A673 (cell line): ENCODE measurements around the gene TXNDC17. TPM values are rescaled to one million over a fixed set of nuclear protein-coding genes. Genes with fewer than 3 reads are reported as not detected.

Source experiments
- BruUV-seq: library from RNA; stranded (reverse); fragments of 400-500 nt; replicated peaks from 2 replicates; lab custom pipeline; 2021; lab: Mats Ljungman, UMichigan
- CTCF ChIA-PET: fragments of 300-600 bp; sonication (Branson Sonifier 250); formaldehyde crosslinking; loops from one replicate; lab custom pipeline; 2022; ENCODE audit warnings: antibody characterized with exemption; lab: Charles Lee
- POLR2A ChIA-PET: fragments of 300-600 bp; sonication (Branson Sonifier 250); formaldehyde crosslinking; loops from one replicate; lab custom pipeline; 2022; ENCODE audit warnings: antibody characterized with exemption; ENCODE audit not compliant: low non-redundant PET; lab: Charles Lee
- DNase-seq: peaks from one replicate; pipeline ENCODE4 v3.0.0-alpha.2; 2015; ENCODE audit warnings: low spot score
- H3K27ac ChIP-seq: fragments of 200-600 bp; sonication (generic); 2 replicates; pipeline ENCODE4 v1.5.1; 2016; ENCODE audit warnings: mixed run types, low read depth, mild to moderate bottlenecking, mixed read lengths, antibody characterized with exemption, low read length; ENCODE audit not compliant: poor library complexity, severe bottlenecking
- H3K27me3 ChIP-seq: fragments of 200-600 bp; sonication (generic); replicated peaks from 2 replicates; pipeline ENCODE4 v1.6.1; 2017; ENCODE audit warnings: mixed run types, low read depth, mild to moderate bottlenecking, mixed read lengths, antibody characterized with exemption, low read length; ENCODE audit not compliant: insufficient read depth, poor library complexity
- H3K36me3 ChIP-seq: fragments of 200-600 bp; sonication (generic); 2 replicates; pipeline ENCODE4 v1.6.1; 2016; ENCODE audit warnings: mixed run types, mild to moderate bottlenecking, mixed read lengths, antibody characterized with exemption, low read length; ENCODE audit not compliant: insufficient read depth, poor library complexity, severe bottlenecking
- H3K4me1 ChIP-seq: fragments of 200-600 bp; sonication (generic); 2 replicates; pipeline ENCODE4 v1.6.1; 2017; ENCODE audit warnings: mixed run types, mild to moderate bottlenecking, mixed read lengths, antibody characterized with exemption, low read length; ENCODE audit not compliant: insufficient read depth, poor library complexity, severe bottlenecking
- H3K4me3 ChIP-seq: fragments of 200-600 bp; sonication (generic); 2 replicates; pipeline ENCODE4 v1.5.1; 2016; ENCODE audit warnings: low read depth, mixed run types, mild to moderate bottlenecking, mixed read lengths, low read length; ENCODE audit not compliant: poor library complexity, severe bottlenecking
- H3K9me3 ChIP-seq: fragments of 200-600 bp; sonication (generic); 2 replicates; pipeline ENCODE4 v1.6.1; 2016; ENCODE audit warnings: mixed run types, low read depth, mild to moderate bottlenecking, mixed read lengths, antibody characterized with exemption, low read length; ENCODE audit not compliant: poor library complexity, severe bottlenecking
- EZH2 ChIP-seq: fragments of 200-600 bp; sonication (generic); IDR thresholded peaks from 2 replicates; pipeline ENCODE4 v1.6.1; 2017; ENCODE audit warnings: borderline replicate concordance, low read depth, mild to moderate bottlenecking, mixed read lengths, antibody characterized with exemption, low read length; ENCODE audit not compliant: poor library complexity, severe bottlenecking
- intact Hi-C: fragments of 100-400 bp; cut with micrococcal nuclease; formaldehyde crosslinking; loops from one replicate; pipeline ENCODE4 v1.10.0; 2022; ENCODE audit not compliant: unreplicated experiment
- total RNA-seq: library from RNA; stranded (reverse); gene quantifications from 2 replicates; pipeline ENCODE4 v1.2.3, GENCODE V29; 2021
- TF ChIP-seq, protein P1 (sequence below): fragments of 300-800, 200-600 bp; sonication (generic); conservative IDR thresholded peaks from 2 replicates; pipeline ENCODE4 v1.5.1; 2017; ENCODE audit warnings: low read depth, mild to moderate bottlenecking, antibody characterized with exemption, low read length, moderate library complexity, mixed read lengths

The TXNDC17 gene
- total RNA-seq, 1 experiment from 2014 or later = 147 TPM

DNA sequence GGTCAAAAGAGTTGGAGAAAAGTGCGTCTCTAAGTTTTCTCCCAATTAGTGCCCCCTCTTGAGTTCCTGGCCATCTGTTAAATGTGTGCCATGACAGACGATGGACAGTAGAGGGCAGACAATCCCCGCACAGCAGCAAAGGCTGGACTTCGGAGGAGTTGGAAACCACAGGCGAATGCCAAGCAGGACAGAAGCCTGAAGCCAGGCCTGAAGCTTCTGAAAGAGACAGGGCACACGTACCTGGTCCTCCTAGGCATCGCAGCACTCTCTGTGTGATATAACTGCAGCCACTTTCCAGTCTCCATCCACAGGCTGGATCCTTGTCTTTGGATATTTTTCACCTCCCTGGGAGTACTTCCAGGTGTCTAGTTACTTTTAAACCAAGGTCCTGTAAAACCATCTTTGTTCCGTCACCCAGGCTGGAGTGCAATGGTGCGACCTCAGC, 25.2 kb downstream of the TXNDC17 start:
- CTCF ChIA-PET = interaction anchor here (0.6 to 1.0 kb wide), 4 partner anchors 16 to 339 kb away, joined by 3 to 8 read pairs (median 4); no protein-coding TSS in a partner anchor
- no peaks in the 10 kb centered on the region for H3K4me1 ChIP-seq
- no peak overlapping the region for H3K27ac ChIP-seq
- no peak overlapping the region for H3K4me3 ChIP-seq
- H3K36me3 ChIP-seq = no peaks in the 10 kb centered on the region
- no peak for TF ChIP-seq EZH2
- TF ChIP-seq, protein P1, sequence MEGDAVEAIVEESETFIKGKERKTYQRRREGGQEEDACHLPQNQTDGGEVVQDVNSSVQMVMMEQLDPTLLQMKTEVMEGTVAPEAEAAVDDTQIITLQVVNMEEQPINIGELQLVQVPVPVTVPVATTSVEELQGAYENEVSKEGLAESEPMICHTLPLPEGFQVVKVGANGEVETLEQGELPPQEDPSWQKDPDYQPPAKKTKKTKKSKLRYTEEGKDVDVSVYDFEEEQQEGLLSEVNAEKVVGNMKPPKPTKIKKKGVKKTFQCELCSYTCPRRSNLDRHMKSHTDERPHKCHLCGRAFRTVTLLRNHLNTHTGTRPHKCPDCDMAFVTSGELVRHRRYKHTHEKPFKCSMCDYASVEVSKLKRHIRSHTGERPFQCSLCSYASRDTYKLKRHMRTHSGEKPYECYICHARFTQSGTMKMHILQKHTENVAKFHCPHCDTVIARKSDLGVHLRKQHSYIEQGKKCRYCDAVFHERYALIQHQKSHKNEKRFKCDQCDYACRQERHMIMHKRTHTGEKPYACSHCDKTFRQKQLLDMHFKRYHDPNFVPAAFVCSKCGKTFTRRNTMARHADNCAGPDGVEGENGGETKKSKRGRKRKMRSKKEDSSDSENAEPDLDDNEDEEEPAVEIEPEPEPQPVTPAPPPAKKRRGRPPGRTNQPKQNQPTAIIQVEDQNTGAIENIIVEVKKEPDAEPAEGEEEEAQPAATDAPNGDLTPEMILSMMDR = peak; percentile 92
- DNase-seq = peak; percentile 82
- H3K9me3 ChIP-seq = no peaks in the 10 kb centered on the region
- BruUV-seq = no TSS peak
- intact Hi-C loops = loop anchor here (10.0 kb wide), 2 partner anchors 169 to 229 kb away; partner anchors contain the start of gene TEKT1
- peaks cover 37% of the 10 kb centered on the region for H3K27me3 ChIP-seq
- POLR2A ChIA-PET = no interaction called here

DNA sequence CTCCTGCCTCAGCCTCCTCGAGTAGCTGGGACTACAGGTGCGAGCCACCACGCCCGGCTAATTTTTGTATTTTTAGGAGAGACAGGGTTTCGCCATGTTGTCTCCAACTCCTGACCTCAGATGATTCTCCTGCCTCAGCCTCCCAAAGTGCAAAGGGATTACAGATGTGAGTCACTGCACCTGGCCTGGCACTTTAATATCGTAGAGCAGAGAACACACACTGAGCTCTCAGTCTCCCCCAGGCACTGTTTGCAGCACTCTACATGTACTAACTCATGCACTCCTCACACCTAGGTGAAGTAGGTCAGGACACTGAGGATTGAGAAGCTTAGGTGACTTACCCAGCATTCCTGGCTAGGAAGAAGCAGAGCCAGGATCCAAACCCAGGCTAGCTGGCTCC, 25.7 kb downstream of the TXNDC17 start:
- ChIA-PET POLR2A (no interaction called here), CTCF (interaction anchor here (0.6 to 1.0 kb wide), 4 partner anchors 15 to 338 kb away, joined by 3 to 8 read pairs (median 4); no protein-coding TSS in a partner anchor)
- H3K27me3 ChIP-seq = peaks cover 33% of the 10 kb centered on the region
- no peak for DNase-seq
- H3K4me3 ChIP-seq = no peak overlapping the region
- H3K27ac ChIP-seq = no peak overlapping the region
- TF ChIP-seq EZH2 = no peak
- TF ChIP-seq, protein P1 = no peak
- intact Hi-C loops = loop anchor here (10.0 kb wide), 2 partner anchors 168 to 228 kb away; partner anchors contain the start of gene TEKT1
- BruUV-seq = no TSS peak
- H3K9me3 ChIP-seq = no peaks in the 10 kb centered on the region
- no peaks in the 10 kb centered on the region for H3K4me1 ChIP-seq
- no peaks in the 10 kb centered on the region for H3K36me3 ChIP-seq

DNA sequence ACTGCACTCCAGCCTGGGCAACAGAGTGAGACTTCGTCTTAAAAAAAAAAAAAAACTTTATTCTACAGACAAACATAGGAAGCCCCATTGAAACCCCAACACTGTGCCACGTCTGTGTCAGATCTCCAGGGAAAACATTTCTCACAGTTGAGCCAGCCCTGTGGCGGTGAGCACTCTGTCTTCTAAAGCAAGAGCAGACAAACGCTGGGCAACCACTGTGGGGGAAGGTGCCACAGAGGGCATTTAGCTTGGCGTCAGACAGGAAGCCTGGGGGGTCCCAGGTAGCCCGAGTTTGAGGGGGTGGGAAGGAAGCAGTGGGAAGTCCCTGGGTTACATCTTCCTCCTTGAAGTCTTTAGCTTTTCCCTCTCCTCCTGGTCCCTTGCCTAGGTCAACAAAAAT, 26.7 kb downstream of the TXNDC17 start:
- no peaks in the 10 kb centered on the region for H3K4me1 ChIP-seq
- H3K4me3 ChIP-seq = no peak overlapping the region
- no peak for TF ChIP-seq EZH2
- TF ChIP-seq, protein P1 = no peak
- peaks cover 27% of the 10 kb centered on the region for H3K27me3 ChIP-seq
- BruUV-seq = no TSS peak
- ChIA-PET POLR2A (no interaction called here), CTCF (interaction anchor here (0.6 kb wide), 1 partner anchor 177 kb away, joined by 3 read pairs; no protein-coding TSS in a partner anchor)
- no peak overlapping the region for H3K27ac ChIP-seq
- intact Hi-C loops = loop anchor here (10.0 kb wide), 2 partner anchors 167 to 227 kb away; partner anchors contain the start of gene TEKT1
- no peaks in the 10 kb centered on the region for H3K36me3 ChIP-seq
- DNase-seq = no peak
- no peaks in the 10 kb centered on the region for H3K9me3 ChIP-seq
